Right lobe of liver (tissue), 4 donors: ENCODE results near the gene RBL2.

Experiments used
- CTCF ChIP-seq, 4 donors: fragments of 200-600 bp in 3 of 4; fragments of 450-650 bp in 1 of 4; IDR thresholded peaks; one replicate each; pipeline versions ENCODE4 v1.5.1 to v1.8.0; 2016 to 2022; ENCODE audit warnings: antibody characterized with exemption in 4 of 4, mild to moderate bottlenecking in 2 of 4
- POLR2A ChIP-seq: fragments of 450-650 bp; IDR thresholded peaks from one replicate; pipeline ENCODE4 v1.6.1; 2017; ENCODE audit warnings: antibody characterized with exemption, mild to moderate bottlenecking
- donor health status: DM: no; HTN: no; CAD: no.
- donor health status: DM: no; HTN: no; CAD: no.
- donor health status: DM: no; HTN: yes; CAD: no.

DNA sequence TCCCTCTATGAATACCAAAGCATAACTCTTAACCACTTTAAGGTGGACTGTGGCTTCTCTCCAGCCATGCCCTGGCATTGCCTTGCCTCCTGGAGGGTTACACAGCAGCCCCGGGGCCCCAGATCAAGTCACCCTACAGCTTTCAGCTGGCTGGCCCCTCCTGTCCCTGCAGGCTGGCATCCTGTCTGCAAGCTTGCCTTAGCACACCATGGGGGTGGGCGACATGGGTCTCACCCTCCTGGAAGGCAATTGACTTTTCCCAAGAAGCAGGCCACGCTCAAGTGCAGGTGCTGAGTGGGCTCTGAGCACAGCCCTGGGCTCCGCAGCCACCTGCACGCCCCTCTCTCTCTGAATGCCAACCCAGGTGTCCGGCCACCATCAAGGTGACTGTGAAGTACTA is 94.5 kb downstream of the RBL2 start:
- TF ChIP-seq CTCF (IDR thresholded peaks at IDR 0.05) (no peak), POLR2A (no peak)
